ENCODE data around the gene KRT1.

The KRT1 gene

GRCh38 chr12:52631264-52631663 is 48.9 kb downstream of the KRT1 start:
- no peak overlapping the region for H3K4me2 ChIP-seq (ENCODE audit: low read depth, low read length, poor library complexity, severe bottlenecking)
- H3K36me3 ChIP-seq (ENCODE audit: low read length) = no peaks in the 10 kb centered on the region
- no peak for TF ChIP-seq CTCF (IDR thresholded peaks at IDR 0.05; ENCODE audit: insufficient read depth, low read length, poor library complexity, severe bottlenecking)
- no peak for TF ChIP-seq EZH2phosphoT487 (conservative IDR thresholded peaks at IDR 0.05; ENCODE audit: low read length)
- H3K79me2 ChIP-seq (ENCODE audit: insufficient read depth, low read length) = no peaks in the 10 kb centered on the region
- H3K9me2 ChIP-seq (replicated peaks; ENCODE audit: insufficient read depth, low read length) = no peaks in the 10 kb centered on the region
- no peak overlapping the region for H3K27ac ChIP-seq (ENCODE audit: low read depth, low read length)
- H3K9ac ChIP-seq (ENCODE audit: low read length) = no peak overlapping the region
- no peaks in the 10 kb centered on the region for H3K27me3 ChIP-seq (ENCODE audit: low read length)
- no peak overlapping the region for H2AFZ ChIP-seq (ENCODE audit: low read depth, low read length, severe bottlenecking)
- no peaks in the 10 kb centered on the region for H3K9me3 ChIP-seq (ENCODE audit: insufficient read depth, low read length)
- no peaks in the 10 kb centered on the region for H3F3A ChIP-seq (ENCODE audit: insufficient read depth)
- no peaks in the 10 kb centered on the region for H4K20me1 ChIP-seq (ENCODE audit: low read depth, low read length)
- H3K4me3 ChIP-seq (ENCODE audit: insufficient read depth, low read length, poor library complexity, severe bottlenecking) = no peak overlapping the region

DNA sequence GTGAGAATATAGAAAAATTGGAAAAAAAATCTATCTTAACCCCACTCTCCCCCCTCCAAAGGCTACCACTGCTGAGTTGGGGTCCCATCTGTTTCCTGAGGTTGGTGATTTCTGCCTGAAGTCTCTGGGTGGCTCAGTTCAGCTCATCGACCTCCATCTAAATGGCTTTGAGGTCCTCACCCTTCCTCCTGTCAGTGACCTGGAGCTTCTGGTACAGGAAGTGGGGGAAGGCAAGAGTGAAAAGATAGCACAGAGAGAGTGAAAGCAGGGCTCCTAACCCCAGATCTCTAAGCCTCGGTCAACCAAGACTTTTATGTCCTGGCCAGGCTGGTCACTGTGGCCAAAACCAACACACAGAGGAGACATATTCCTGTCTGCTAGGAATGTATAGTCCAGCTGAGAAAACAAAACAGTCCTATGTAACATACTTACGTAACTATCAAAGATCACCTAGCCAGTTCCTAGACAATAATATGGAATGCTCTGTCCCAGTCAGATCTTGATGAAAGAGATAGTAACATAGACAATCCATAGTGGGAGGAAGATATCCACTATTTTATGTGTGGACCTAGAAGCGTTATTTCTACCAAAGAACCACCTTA is 49.5 kb downstream of the KRT1 start:
- Histone ChIP-seq H3F3A (ENCODE audit: insufficient read depth) (no peaks in the 10 kb centered on the region), H3K27ac (ENCODE audit: low read depth, low read length) (no peak overlapping the region), H3K9me2 (replicated peaks; ENCODE audit: insufficient read depth, low read length) (no peaks in the 10 kb centered on the region), H3K4me2 (ENCODE audit: low read depth, low read length, poor library complexity, severe bottlenecking) (no peak overlapping the region), H2AFZ (ENCODE audit: low read depth, low read length, severe bottlenecking) (no peak overlapping the region), H4K20me1 (ENCODE audit: low read depth, low read length) (no peaks in the 10 kb centered on the region), H3K27me3 (ENCODE audit: low read length) (no peaks in the 10 kb centered on the region), H3K9me3 (ENCODE audit: insufficient read depth, low read length) (no peaks in the 10 kb centered on the region), H3K79me2 (ENCODE audit: insufficient read depth, low read length) (no peaks in the 10 kb centered on the region), H3K36me3 (ENCODE audit: low read length) (no peaks in the 10 kb centered on the region), H3K4me3 (ENCODE audit: insufficient read depth, low read length, poor library complexity, severe bottlenecking) (no peak overlapping the region), H3K9ac (ENCODE audit: low read length) (no peak overlapping the region)
- TF ChIP-seq CTCF (IDR thresholded peaks at IDR 0.05; ENCODE audit: insufficient read depth, low read length, poor library complexity, severe bottlenecking) (no peak), EZH2phosphoT487 (conservative IDR thresholded peaks at IDR 0.05; ENCODE audit: low read length) (no peak)

- H4K20me1 ChIP-seq (ENCODE audit: low read depth, low read length) = no peaks in the 10 kb centered on the region
- no peaks in the 10 kb centered on the region for H3K79me2 ChIP-seq (ENCODE audit: insufficient read depth, low read length)
- H3K36me3 ChIP-seq (ENCODE audit: low read length) = no peaks in the 10 kb centered on the region
- H3K4me2 ChIP-seq (ENCODE audit: low read depth, low read length, poor library complexity, severe bottlenecking) = no peak overlapping the region
- H3K27me3 ChIP-seq (ENCODE audit: low read length) = no peaks in the 10 kb centered on the region
- no peaks in the 10 kb centered on the region for H3K9me3 ChIP-seq (ENCODE audit: insufficient read depth, low read length)
- no peaks in the 10 kb centered on the region for H3F3A ChIP-seq (ENCODE audit: insufficient read depth)
- H3K9ac ChIP-seq (ENCODE audit: low read length) = no peak overlapping the region
- H3K4me3 ChIP-seq (ENCODE audit: insufficient read depth, low read length, poor library complexity, severe bottlenecking) = no peak overlapping the region
- no peak overlapping the region for H3K27ac ChIP-seq (ENCODE audit: low read depth, low read length)
- no peak overlapping the region for H2AFZ ChIP-seq (ENCODE audit: low read depth, low read length, severe bottlenecking)
- H3K9me2 ChIP-seq (replicated peaks; ENCODE audit: insufficient read depth, low read length) = no peaks in the 10 kb centered on the region
- TF ChIP-seq EZH2phosphoT487 (conservative IDR thresholded peaks at IDR 0.05; ENCODE audit: low read length) (no peak), CTCF (IDR thresholded peaks at IDR 0.05; ENCODE audit: insufficient read depth, low read length, poor library complexity, severe bottlenecking) (no peak)
These were observed 50.2 kb downstream of the KRT1 start for GRCh38 chr12:52630008-52630500.

All from SU-DHL-6 (cell line).